Naive B cell (primary cell): ENCODE data around the gene CYSRT1. TPM values are rescaled to one million over a fixed set of nuclear protein-coding genes. Genes with fewer than 3 reads are reported as not detected.
"Not testable (repeated sequence)": the region's sequence is repeated elsewhere in the genome, so short reads cannot be mapped to it uniquely, and the experiment has no call there.

Experiments
- ATAC-seq, 2 donors: fragments of 150-1000 bp; cut with Tn5 transposase; 2 replicates each; pipeline ENCODE4 v1.10.0; 2021; ENCODE audit warnings: low read depth in 2 of 2, mild to moderate bottlenecking in 2 of 2, moderate library complexity in 2 of 2
- DNase-seq: peaks from one replicate; pipeline ENCODE4 v3.0.0; 2022
- H3K27ac Mint-ChIP-seq, 6 donors: one replicate each; pipeline ENCODE4 v1.8.0; 2020 to 2022; ENCODE audit warnings: mild to moderate bottlenecking in 6 of 6, mixed read lengths in 6 of 6, moderate library complexity in 5 of 6, inconsistent platforms in 2 of 6
- H3K27me3 Mint-ChIP-seq, 3 donors: one replicate each; pipeline ENCODE4 v1.8.0; 2021 to 2022; ENCODE audit warnings: mixed read lengths in 3 of 3, mild to moderate bottlenecking in 1 of 3
- H3K36me3 Mint-ChIP-seq, 2 donors: one replicate each; pipeline ENCODE4 v1.8.0; 2020 to 2022; ENCODE audit warnings: mixed read lengths in 2 of 2, inconsistent platforms in 1 of 2, mild to moderate bottlenecking in 1 of 2
- H3K4me1 Mint-ChIP-seq, 3 donors: one replicate each; pipeline ENCODE4 v1.8.0; 2020 to 2022; ENCODE audit warnings: mixed read lengths in 3 of 3, inconsistent platforms in 1 of 3, mild to moderate bottlenecking in 1 of 3, moderate library complexity in 1 of 3
- H3K4me3 Mint-ChIP-seq, 8 donors: one replicate each; pipeline ENCODE4 v1.8.0; 2020 to 2022; ENCODE audit warnings: mild to moderate bottlenecking in 8 of 8, mixed read lengths in 8 of 8, moderate library complexity in 8 of 8, inconsistent platforms in 2 of 8
- H3K9me3 Mint-ChIP-seq, 7 donors: one replicate each; pipeline ENCODE4 v1.8.0; 2020 to 2022; ENCODE audit warnings: mixed read lengths in 7 of 7, mild to moderate bottlenecking in 5 of 7, inconsistent platforms in 2 of 7, moderate library complexity in 1 of 7
- polyA plus RNA-seq, 6 donors: library from polyadenylated mRNA; unstranded; fragments of 300-500 nt; fragmentation: Illumina TruSeq; gene quantifications; one replicate each; pipeline ENCODE4 v1.2.3, GENCODE V29; 2021; ENCODE audit warnings: low read depth in 6 of 6

The CYSRT1 gene
- polyA plus RNA-seq, 6 donors from 2014 or later: not detected

DNA sequence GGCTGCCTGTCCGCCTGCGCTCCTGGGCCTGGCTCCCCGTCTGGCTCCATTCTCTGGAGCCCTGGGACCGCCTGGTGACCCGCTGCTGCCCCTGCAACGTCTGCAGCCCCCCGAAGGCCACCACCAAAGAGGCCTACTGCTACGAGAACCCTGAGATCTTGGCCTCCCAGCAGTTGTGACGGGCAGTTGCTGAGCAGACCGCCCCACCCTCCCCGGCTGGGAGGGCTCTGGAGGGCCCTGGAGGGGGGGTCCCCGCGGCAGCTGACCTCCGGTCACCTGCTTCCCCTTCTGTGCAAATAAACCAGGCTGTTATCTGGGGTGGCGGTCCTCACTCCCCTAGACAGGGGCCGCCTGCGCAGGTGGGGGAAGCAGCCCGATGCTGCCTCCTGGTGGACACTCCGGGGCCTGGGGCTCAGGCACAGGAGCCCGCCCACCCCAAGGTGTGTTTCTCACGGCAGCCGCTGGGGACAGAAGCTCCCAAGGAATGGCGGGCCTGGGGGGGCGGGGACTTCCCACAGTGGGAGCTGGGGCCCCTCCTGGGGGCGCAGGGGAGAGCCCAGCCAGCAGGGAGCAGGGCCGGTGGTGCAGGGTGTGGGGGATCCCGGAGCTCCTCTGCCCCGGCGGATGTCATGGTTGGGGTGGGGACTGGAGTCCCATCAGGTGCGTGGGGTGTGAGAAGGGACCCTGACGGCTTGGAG lies 11.4 kb downstream of the CYSRT1 start:
- Mint-ChIP-seq H3K27me3 (peaks cover 0 to 8% (median 0%) of the 10 kb centered on the region in 3 donors), H3K36me3 (peaks cover 0 to 6% of the 10 kb centered on the region in 2 donors), H3K4me1 (peaks cover 12 to 25% (median 24%) of the 10 kb centered on the region in 3 donors), H3K27ac (peak overlapping the region in 3 of 6 donors; percentile 21 to 87 (median 57)), H3K4me3 (peak overlapping the region in 6 of 8 donors; percentile 9 to 45 (median 25)), H3K9me3 (no peaks in the 10 kb centered on the region)
- ATAC-seq: peak; percentile 32 to 35
- DNase-seq: peak; percentile 91

DNA sequence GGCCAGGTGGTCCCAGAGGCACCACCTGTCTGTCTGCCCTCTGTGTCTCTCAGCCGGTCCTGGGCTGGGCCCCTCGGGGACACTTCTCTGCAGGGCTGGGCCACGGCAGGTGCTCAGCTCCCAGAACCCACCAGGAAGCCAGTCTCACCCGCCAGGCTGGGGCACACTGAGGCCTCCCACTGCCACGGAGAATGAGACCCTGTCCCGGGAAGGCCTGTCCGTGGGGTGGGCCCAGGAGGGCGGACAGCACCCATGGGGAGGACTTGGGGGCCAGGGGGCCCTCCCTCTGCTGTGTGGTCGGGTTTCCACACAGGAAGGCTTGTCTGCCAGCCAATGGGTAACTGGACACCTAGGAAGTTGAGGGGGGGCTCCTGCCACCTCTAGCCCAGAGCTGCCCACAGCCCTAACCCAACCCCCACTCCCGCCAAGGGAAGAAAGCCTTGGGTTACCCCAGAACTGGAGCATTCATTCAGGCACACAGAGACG lies 12.0 kb downstream of the CYSRT1 start:
- Mint-ChIP-seq H3K4me3 (peak overlapping the region in 4 of 8 donors; percentile 23 to 45 (median 36)), H3K27ac (peak overlapping the region in 2 of 6 donors; percentile 57 to 87), H3K9me3 (no peaks in the 10 kb centered on the region), H3K36me3 (peaks cover 0 to 6% of the 10 kb centered on the region in 2 donors), H3K27me3 (peaks cover 0 to 8% (median 0%) of the 10 kb centered on the region in 3 donors), H3K4me1 (peaks cover 12 to 25% (median 24%) of the 10 kb centered on the region in 3 donors)
- ATAC-seq (no peak), DNase-seq (no peak)

DNA sequence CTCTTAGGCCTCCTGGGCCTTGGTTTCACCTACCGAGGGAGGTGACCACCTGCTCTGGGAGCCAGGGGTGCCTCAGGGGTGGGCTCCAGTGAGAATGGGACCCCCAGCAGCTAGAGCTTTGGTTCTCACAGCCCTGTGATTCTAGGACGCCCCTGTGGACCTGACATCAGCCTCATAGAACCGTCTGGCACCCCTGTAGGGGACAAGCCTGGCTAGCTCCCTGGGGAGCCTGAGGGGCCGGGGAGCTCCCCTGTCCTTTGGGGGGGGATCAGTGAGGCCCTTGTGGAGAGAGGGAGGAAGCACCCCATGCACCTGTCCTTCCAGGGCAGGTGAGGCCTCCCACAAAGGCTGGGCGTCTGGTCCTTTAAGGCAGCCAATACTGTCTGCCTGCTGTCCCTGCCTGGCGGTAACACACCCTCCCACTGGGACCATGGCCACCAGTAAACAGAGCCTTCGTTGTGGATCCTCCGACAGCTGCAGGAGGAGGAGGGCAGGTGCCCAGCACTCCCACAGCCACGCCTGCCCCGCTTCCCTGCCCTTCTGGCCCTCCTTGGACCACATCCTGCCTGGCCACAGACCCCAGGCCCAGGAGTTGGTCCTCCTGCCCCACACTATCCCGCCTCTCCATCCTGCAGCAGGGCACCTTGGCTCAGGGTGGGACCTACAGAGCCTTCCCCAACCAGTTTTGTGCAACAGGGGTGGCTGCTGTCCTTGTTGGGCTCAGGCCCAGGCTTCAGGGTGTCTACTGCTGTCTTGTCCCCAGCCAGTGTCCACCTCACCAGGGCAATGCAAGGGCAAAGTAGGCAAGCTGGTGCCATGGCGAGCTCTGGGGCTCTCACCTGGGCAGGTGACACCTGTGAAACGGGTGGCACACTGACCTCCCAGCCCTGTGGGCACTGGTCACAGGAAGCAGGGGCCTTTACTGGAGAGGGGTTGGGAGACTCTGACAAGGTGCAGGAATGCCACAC lies 13.1 kb downstream of the CYSRT1 start:
- no peak for ATAC-seq
- peak overlapping the region in 5 of 8 donors; percentile 42 to 90 (median 75) for H3K4me3 Mint-ChIP-seq
- H3K27ac Mint-ChIP-seq: peak overlapping the region in 5 of 6 donors; percentile 47 to 90 (median 64)
- no peaks in the 10 kb centered on the region for H3K9me3 Mint-ChIP-seq
- H3K27me3 Mint-ChIP-seq: peaks cover 0 to 8% (median 0%) of the 10 kb centered on the region in 3 donors
- peaks cover 0 to 6% of the 10 kb centered on the region in 2 donors for H3K36me3 Mint-ChIP-seq
- H3K4me1 Mint-ChIP-seq: peaks cover 23 to 34% (median 29%) of the 10 kb centered on the region in 3 donors
- no peak for DNase-seq

DNA sequence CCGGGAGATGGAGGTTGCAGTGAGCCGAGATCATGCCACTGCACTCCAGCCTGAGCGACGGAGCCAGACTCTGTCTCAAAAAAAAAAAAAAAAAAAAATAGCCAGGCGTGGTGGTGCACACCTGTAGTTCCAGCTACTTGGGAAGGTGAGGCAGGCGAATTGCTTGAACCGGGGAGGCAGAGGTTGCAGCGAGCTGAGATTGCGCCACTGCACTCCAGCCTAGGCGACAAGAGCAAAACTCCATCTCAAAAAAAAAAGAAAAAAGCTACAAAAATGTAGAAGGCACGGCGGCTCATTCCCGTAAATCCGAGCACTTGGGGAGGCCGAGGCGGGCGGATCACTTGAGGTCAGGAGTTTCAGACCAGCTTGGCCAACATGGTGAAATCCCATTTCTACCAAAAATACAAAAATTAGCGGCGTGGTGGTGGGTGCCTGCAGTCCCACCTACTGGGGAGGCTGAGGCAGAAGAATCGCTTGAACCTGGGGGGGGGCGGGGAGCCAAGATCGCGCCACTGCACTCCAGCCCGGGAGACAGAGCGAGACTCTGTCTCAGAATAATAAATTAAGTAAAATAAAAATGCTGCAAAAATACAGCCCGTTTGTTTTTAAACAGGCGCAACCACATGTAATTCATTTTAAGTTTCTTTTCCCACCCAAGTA lies 14.7 kb downstream of the CYSRT1 start:
- ATAC-seq: not testable (repeated sequence)
- peaks cover 28 to 37% (median 36%) of the 10 kb centered on the region in 3 donors for H3K4me1 Mint-ChIP-seq

DNA sequence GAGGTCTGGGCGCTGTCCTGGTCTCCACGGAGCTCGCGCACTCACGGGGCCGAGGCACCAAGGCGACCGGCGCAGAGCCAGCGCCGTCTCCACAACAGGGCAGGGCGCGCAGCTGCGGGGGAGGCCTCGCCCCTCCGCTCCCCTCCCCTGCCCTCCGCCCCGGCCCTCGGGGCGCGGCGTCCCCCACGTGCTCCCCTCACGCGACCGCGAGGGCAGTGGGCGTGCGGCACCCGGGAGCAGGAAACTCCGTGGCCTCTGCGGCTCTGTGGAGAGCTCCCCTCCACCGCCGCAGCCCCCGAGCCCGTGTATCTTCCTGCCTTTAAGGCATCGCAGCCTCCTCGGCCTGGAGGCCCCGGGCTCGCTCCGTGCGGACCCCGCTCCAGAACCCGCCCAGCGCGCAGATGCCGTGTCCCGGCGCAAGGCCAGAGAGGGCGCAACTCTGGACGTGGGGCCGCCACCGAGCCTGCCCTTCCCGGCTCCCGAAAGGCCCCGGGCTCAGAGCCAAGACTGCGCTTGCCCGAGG lies 15.4 kb downstream of the CYSRT1 start:
- Mint-ChIP-seq H3K27ac (peak overlapping the region in 2 of 6 donors; percentile 93 to 96), H3K27me3 (no peaks in the 10 kb centered on the region), H3K9me3 (no peaks in the 10 kb centered on the region), H3K4me1 (peaks cover 21 to 30% (median 29%) of the 10 kb centered on the region in 3 donors), H3K4me3 (peak overlapping the region; percentile 74 to 90 (median 84)), H3K36me3 (peaks cover 0 to 6% of the 10 kb centered on the region in 2 donors)
- ATAC-seq: peak; percentile 27 to 28
- peak; percentile 79 for DNase-seq

More for the DNA sequence above, 14.7 kb downstream of the CYSRT1 start:
- H3K36me3 Mint-ChIP-seq, H3K27me3 Mint-ChIP-seq, H3K9me3 Mint-ChIP-seq, DNase-seq: not testable (repeated sequence)
- Mint-ChIP-seq H3K4me3 (peak overlapping the region; percentile 74 to 90 (median 84)), H3K27ac (peak overlapping the region in 3 of 6 donors; percentile 44 to 93 (median 68))

DNA sequence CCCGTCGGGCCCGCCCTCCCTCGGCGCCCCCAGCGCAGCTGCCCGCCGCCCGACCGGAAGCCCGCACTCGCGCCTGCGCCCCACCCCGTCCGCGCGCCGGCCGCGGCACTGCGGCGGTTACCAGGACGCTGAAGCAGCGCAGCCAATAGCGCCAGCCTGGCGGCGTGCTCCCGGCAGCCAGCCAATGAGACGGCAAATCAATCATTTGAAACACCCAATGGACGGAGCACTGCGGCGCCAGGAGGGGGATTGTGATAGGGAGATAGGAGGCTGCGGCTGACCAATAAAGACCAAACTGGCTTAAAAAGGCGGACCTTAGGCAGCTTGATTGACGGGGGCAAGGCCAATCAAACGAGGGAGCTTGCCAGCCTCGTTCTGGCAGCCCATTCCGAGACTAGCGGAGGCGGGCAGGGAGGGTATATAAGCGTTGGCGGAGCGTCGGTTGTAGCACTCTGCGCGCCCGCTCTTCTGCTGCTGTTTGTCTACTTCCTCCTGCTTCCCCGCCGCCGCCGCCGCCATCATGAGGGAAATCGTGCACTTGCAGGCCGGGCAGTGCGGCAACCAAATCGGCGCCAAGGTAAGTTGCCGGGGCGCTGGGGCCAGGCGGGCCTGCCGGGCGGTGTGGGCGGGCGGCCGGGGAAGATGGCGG lies 16.0 kb downstream of the CYSRT1 start, which contains the start of gene TUBB4B:
Gene TUBB4B, plus strand, starts transcription at position 447 of the 649 bp plus-strand sequence. Its CDS starts 74 bp downstream, at position 521.
- ATAC-seq (peak; percentile 75 to 78), DNase-seq (peak; percentile 98)
- Mint-ChIP-seq H3K9me3 (no peaks in the 10 kb centered on the region), H3K27ac (peak within 1 kb of the TSS; percentile 90 to 99 (median 94)), H3K36me3 (peaks cover 0 to 6% of the 10 kb centered on the region in 2 donors), H3K27me3 (no peaks in the 10 kb centered on the region), H3K4me1 (peaks cover 18 to 29% (median 28%) of the 10 kb centered on the region in 3 donors), H3K4me3 (peak within 1 kb of the TSS; percentile 88 to 96 (median 94))

DNA sequence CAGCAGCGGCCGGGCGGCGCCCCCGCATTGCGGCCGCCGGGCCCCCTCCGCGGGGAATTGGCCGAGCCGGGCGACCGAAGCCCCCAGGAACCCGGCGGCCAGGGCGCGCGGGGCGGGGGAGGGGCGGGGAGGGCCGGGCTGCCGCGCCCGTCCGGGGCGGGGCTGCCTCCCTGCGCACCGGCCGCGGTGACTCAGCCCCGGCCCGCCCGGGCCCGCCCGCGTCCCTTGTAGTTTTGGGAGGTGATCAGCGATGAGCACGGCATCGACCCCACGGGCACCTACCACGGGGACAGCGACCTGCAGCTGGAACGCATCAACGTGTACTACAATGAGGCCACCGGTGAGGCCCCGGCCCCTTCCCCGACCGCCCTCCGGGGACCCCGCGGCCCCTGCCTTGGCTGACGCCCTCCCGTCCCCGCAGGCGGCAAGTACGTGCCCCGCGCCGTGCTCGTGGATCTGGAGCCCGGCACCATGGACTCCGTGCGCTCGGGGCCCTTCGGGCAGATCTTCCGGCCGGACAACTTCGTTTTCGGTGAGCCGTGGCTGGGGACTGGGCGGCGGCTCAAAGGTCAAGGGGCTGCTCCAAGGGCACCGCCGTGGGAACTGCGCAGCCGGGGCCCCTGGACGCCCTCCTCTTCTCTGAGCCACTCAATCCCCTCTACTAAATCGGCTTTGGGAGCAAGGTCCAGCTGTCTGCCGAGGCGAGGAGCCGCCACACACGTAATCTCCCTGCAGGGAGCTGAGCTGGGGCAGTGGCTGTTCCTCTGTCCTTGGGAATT lies 16.7 kb downstream of the CYSRT1 start:
- H3K27me3 Mint-ChIP-seq: no peaks in the 10 kb centered on the region
- H3K4me1 Mint-ChIP-seq: peaks cover 18 to 29% (median 28%) of the 10 kb centered on the region in 3 donors
- peaks cover 0 to 6% of the 10 kb centered on the region in 2 donors for H3K36me3 Mint-ChIP-seq
- peak overlapping the region in 4 of 6 donors; percentile 22 to 96 (median 88) for H3K27ac Mint-ChIP-seq
- DNase-seq (no peak), ATAC-seq (no peak)
- no peaks in the 10 kb centered on the region for H3K9me3 Mint-ChIP-seq
- H3K4me3 Mint-ChIP-seq: peak overlapping the region; percentile 78 to 95 (median 88)

DNA sequence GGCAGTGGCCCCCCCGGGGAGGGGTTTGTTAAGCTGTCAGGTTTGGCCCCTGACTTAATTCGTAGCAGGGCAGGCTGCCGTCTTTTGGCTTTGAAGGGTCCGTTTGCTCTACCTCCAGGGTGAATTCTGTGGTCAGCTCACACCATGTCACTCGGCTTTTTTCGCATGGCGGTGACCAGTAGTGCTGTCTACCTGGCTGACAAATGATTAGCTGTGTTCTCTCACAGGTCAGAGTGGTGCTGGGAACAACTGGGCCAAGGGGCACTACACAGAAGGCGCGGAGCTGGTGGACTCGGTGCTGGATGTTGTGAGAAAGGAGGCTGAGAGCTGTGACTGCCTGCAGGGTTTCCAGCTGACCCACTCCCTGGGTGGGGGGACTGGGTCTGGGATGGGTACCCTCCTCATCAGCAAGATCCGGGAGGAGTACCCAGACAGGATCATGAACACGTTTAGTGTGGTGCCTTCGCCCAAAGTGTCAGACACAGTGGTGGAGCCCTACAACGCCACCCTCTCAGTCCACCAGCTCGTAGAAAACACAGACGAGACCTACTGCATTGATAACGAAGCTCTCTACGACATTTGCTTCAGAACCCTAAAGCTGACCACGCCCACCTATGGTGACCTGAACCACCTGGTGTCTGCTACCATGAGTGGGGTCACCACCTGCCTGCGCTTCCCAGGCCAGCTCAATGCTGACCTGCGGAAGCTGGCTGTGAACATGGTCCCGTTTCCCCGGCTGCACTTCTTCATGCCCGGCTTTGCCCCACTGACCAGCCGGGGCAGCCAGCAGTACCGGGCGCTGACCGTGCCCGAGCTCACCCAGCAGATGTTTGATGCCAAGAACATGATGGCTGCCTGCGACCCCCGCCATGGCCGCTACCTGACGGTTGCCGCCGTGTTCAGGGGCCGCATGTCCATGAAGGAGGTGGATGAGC lies 17.6 kb downstream of the CYSRT1 start:
- Mint-ChIP-seq H3K9me3 (no peaks in the 10 kb centered on the region), H3K27me3 (no peaks in the 10 kb centered on the region), H3K4me3 (peak overlapping the region; percentile 69 to 91 (median 86)), H3K4me1 (peaks cover 18 to 29% (median 25%) of the 10 kb centered on the region in 3 donors), H3K27ac (peak overlapping the region in 3 of 6 donors; percentile 33 to 93 (median 59)), H3K36me3 (peaks cover 0 to 6% of the 10 kb centered on the region in 2 donors)
- DNase-seq (no peak), ATAC-seq (no peak)

DNA sequence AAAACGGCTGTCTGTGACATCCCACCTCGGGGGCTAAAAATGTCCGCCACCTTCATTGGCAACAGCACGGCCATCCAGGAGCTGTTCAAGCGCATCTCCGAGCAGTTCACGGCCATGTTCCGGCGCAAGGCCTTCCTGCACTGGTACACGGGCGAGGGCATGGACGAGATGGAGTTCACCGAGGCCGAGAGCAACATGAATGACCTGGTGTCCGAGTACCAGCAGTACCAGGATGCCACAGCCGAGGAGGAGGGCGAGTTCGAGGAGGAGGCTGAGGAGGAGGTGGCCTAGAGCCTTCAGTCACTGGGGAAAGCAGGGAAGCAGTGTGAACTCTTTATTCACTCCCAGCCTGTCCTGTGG lies 18.3 kb downstream of the CYSRT1 start:
- Mint-ChIP-seq H3K27ac (peak overlapping the region in 2 of 6 donors; percentile 16 to 75), H3K4me3 (peak overlapping the region in 5 of 8 donors; percentile 12 to 85 (median 39)), H3K4me1 (peaks cover 18 to 29% (median 21%) of the 10 kb centered on the region in 3 donors)
- H3K9me3 Mint-ChIP-seq, DNase-seq, H3K27me3 Mint-ChIP-seq, H3K36me3 Mint-ChIP-seq, ATAC-seq: not testable (repeated sequence)

DNA sequence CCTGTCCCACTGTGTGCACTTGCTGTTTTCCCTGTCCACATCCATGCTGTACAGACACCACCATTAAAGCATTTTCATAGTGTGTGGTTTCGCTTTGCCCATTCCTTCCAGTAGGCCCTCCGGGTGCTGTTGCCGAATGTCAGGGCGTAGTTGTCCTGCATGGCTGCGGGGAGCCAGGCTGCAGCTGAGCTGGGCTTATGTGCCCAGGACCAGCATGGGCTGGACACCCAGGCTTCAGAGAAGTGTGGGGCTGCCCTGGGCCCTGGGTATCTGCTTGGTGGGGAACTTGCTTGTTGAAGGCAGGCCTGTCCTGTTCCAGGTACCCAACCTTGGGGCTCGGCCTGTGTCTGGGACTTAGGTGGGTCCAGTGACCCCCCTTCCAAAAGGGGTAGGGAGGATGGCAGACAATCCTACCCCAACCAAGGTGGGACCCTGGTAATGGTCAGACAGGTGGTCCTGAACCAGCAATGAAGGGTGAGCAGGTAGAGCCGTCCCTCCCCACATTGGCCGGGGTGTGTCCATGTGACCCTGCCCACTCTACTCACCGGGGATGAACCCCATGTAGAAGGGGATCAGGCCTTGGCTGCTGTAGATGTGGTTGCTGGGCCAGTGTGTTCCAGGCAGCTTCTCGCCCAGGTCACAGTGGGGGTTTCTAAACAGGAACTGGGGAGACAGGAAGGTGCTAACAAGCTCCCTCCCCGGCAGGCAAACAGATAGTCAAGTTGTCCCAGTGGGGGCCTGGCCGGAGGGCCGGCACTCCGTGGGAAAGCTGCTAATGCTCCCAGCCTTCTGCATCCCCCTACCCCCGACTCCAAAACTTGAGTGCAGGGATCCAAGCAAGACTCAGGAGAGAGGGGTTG lies 18.9 kb downstream of the CYSRT1 start:
- peak overlapping the region in 4 of 8 donors; percentile 30 to 85 (median 46) for H3K4me3 Mint-ChIP-seq
- ATAC-seq (no peak), DNase-seq (no peak)
- peaks cover 18 to 27% (median 20%) of the 10 kb centered on the region in 3 donors for H3K4me1 Mint-ChIP-seq
- H3K9me3 Mint-ChIP-seq: no peaks in the 10 kb centered on the region
- H3K27ac Mint-ChIP-seq: peak overlapping the region in 4 of 6 donors; percentile 8 to 84 (median 69)
- H3K27me3 Mint-ChIP-seq: no peaks in the 10 kb centered on the region
- H3K36me3 Mint-ChIP-seq: peaks cover 0 to 6% of the 10 kb centered on the region in 2 donors
